GM21390 (cell line): ENCODE data around the gene MOB3A.
"Not testable (repeated sequence)": the region's sequence is repeated elsewhere in the genome, so short reads cannot be mapped to it uniquely, and the experiment has no call there.

Source experiments
- ATAC-seq: cut with Tn5 transposase; IDR thresholded peaks from one replicate; pipeline ENCODE4 v1.9.1; 2021; ENCODE audit not compliant: unreplicated experiment

Gene MOB3A

GRCh38 chr19:2035590-2035991 lies 60.5 kb downstream of the MOB3A start:
- no peak for ATAC-seq

GRCh38 chr19:2034729-2035589 lies 61.2 kb downstream of the MOB3A start:
- ATAC-seq: no peak

DNA sequence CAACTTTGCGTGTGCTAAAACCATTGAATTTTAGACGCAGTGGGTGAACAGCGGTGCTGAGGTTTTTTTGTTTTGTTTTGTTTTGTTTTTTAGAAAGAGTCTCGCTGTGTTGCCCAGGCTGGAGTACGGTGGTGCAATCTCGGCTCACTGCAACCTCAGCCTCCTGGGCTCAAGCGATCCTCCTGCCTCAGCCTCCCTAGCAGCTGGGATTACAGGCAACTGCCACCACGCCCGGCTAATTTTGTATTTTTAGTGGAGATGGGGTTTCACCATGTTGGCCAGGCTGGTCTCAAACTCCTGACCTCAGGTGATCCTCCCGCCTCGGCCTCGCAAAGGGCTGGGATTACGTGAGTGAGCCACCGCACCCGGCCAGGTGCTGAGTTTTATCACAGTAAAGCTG lies 61.9 kb downstream of the MOB3A start:
- ATAC-seq: not testable (repeated sequence)

DNA sequence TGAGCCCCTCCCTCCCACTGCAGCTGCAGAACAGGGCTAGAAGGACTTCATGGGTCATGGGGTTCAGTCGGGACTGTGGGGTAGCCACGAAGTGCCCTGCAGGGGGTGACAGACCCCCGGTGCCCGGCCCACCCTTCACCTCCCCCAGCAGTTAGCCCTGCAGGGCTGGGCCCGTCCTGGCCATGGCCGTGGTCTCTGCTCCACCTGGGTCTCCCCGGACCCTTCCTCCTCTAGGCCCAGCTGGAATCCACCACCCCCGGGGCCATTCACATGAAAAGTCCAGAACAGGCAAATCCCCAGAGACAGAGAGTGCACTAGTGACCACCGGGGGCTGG lies 62.3 kb downstream of the MOB3A start:
- no peak for ATAC-seq

DNA sequence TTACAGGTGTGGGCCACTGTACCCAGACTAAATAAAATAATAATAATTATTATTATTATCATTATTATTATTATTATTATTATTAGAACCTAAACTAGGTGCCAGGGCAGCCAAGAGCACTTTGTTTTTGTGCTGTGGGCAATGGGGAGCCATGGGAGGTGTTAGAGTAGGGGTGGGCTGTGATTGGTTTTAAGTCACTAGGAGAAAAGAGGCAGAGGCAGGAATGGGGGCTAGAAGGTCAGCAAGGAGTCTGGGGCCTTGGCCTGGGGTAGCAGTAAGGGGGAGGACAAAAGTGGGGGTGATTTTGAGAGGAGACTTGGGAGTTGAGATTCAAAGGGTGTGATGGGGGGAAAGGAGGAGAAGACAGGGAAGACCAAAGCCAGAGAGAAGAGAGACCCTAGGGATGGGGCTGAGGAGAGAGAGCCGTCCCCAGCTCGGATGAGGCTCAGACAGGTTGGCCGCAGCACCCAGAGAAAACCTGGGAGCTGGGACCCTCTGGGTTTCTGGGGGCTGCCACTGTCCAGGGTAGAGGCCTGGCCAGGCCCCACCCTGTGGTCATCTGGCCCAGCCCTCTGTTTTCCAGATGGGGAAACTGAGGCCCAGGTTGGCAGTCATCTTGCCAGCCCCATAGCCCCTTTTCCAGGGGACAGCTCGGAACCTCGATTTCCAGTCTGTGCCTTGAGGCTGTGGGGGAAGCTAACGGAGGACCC lies 62.9 kb downstream of the MOB3A start:
- ATAC-seq: no peak

- no peak for ATAC-seq
Observed at GRCh38 chr19:2032296-2032941, 63.7 kb downstream of the MOB3A start.

DNA sequence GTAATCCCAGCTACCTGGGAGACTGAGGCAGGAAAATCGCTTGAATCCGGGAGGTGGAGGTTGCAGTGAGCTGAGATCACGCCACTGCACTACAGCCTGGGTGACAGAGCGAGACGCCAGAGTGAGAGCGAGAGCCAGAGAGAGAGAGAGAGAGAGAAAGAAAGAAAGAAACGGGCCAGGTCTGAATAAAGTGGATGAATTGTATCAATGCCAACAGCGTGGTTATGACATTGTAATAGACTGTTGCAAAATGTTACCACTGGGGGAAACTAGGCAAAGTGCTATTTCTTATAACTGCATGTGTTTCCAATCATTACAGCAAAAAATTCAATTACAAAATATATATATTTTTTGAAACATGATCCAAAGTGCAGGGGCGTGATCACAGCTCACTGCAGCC lies 68.8 kb downstream of the MOB3A start:
- ATAC-seq: no peak

DNA sequence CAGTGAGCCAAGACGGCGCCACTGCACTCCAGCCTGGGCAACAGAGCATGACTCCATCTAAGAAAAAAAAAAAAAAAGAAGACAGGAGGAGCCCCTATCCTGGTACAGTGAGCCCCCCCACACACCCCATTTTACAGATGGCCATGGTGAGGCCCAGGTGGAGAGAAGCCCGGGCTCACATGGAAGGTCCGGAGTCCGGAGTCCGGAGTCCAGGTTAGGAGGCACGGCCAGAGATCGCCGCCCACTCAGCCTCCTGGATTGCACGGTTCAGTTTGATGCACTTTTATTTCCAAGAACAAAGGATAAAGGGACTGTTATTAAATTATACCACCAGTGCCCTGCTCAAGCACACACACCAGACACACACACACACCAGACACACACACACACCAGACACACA lies 69.4 kb downstream of the MOB3A start:
- no peak for ATAC-seq

DNA sequence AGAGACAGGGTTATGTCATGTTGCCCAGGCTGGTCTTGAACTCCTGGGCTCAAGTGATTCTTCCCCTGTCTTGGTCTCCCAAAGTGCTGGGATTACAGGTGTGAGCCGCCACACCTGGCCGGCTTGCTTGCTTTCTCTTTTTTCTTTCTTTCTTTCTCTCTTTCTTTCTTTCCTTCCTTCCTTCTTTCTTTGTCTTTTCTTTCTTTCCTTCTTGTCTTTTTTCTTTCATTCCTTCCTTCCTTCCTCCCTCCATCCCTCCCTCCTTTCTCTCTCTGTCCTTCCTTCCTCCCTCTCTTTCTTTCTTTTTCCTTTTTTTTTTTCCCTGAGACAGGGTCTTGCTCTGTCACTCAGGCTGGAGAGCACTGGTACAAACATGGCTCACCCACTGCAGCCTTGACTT lies 73.8 kb downstream of the MOB3A start:
- no peak for ATAC-seq

DNA sequence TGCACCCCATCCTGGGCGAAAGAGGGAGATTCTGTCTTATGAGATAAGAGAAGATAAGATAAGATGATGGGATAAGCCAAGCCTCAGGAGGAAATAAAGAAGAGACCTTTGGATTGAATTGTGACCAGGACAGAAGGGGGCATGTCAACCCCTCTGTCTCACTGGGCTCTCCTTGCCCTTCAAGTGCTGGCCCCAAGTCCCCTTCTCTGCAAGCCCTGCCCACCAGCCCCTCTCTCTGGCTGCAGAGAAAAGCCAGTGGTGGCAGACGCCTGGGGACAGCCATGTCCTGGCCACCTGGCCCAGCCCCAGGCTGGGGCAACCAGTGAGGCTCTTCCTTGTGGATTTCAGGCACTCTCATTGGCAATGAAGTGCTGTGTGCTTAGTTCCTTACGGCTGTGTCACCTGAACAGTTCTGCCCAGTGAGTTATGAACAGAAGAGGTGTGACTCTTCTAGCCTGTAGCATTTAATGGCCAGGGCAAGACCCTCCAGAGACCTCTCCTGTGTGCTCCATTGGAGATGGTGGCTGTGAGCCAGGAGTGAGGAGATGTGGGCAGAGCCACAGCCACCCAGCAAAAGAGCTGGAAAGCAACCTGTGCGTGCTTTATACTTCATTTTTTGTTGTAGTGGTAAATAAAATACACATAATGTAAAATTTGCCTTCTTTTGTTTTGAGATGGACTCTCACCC lies 74.5 kb downstream of the MOB3A start:
- no peak for ATAC-seq
